Measurements from ENCODE around the gene SAMSN1. TPM values are rescaled to one million over a fixed set of nuclear protein-coding genes. Genes with fewer than 3 reads are reported as not detected.

The SAMSN1 gene
- total and polyA plus RNA-seq, 9 of the 15 experiments (the other 6 are each of a cell fraction or from before 2014, with no cell fraction given) = 101 to 223 (median 159) TPM

GRCh38 chr21:14581902-14582457 is 35.9 kb upstream of the SAMSN1 start (continued):
- TF ChIP-seq YY1 (IDR thresholded peaks at IDR 0.05; ENCODE audit: borderline replicate concordance in 1 of 3, control insufficient read depth in 1 of 3, extremely low read depth in 1 of 3, insufficient read depth in 3 of 3, insufficient read length in 1 of 3, insufficient replicate concordance in 2 of 3, low read depth in 1 of 3, low read length in 2 of 3) (no peak), FOXJ2 (tag; IDR thresholded peaks at IDR 0.05) (0 out of 2 replicates have a peak, but pooled peaks have one; percentile 27), RHOXF2B (CRISPR knock-in tag; conservative IDR thresholded peaks at IDR 0.05) (0 out of 2 replicates have a peak, but pooled peaks have one; percentile 68), RCOR1 (IDR thresholded peaks at IDR 0.05; ENCODE audit: borderline replicate concordance in 1 of 2, low read depth in 2 of 2, low read length in 2 of 2) (peak in 1 of 2 experiments; percentile 65; a peak in 1 of 4 replicates), ZNF695 (CRISPR knock-in tag; IDR thresholded peaks at IDR 0.05) (no peak), CSDE1 (IDR thresholded peaks at IDR 0.05) (no peak; a peak in 1 of 4 replicates), SRSF7 (optimal IDR thresholded peaks at IDR 0.05; ENCODE audit: low read depth, low read length) (no peak), MLLT1 (IDR thresholded peaks at IDR 0.05) (peak; percentile 70 to 85; a peak in 3 of 4 replicates), RBM34 (IDR thresholded peaks at IDR 0.05; ENCODE audit: borderline replicate concordance, insufficient read depth, low read length) (no peak), SRSF9 (IDR thresholded peaks at IDR 0.05; ENCODE audit: borderline replicate concordance, low read depth, low read length) (no peak), BRD9 (IDR thresholded peaks at IDR 0.05; ENCODE audit: low read depth, partially characterized antibody) (peak; percentile 83), ZNF507 (tag; conservative IDR thresholded peaks at IDR 0.05) (no peak), ZNF778 (CRISPR knock-in tag; IDR thresholded peaks at IDR 0.05) (no peak), SMAD1 (IDR thresholded peaks at IDR 0.05; ENCODE audit: low read depth, low read length, partially characterized antibody) (no peak), ZNF253 (CRISPR knock-in tag; conservative IDR thresholded peaks at IDR 0.05) (no peak), E4F1 (CRISPR knock-in tag; IDR thresholded peaks at IDR 0.05; ENCODE audit: borderline replicate concordance) (no peak)

Measured in K562 (cell line).